NCI-H128 (cell line): ENCODE data around the gene LYSMD1.
"Not testable (repeated sequence)": the region's sequence is repeated elsewhere in the genome, so short reads cannot be mapped to it uniquely, and the experiment has no call there.

ENCODE experiments used
- DNase-seq: peaks from one replicate; lab custom pipeline; 2025; ENCODE audit not compliant: unreplicated experiment; lab: John Stamatoyannopoulos, UW

Gene LYSMD1, protein sequence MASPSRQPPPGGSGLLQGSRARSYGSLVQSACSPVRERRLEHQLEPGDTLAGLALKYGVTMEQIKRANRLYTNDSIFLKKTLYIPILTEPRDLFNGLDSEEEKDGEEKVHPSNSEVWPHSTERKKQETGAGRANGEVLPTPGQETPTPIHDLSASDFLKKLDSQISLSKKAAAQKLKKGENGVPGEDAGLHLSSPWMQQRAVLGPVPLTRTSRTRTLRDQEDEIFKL

DNA sequence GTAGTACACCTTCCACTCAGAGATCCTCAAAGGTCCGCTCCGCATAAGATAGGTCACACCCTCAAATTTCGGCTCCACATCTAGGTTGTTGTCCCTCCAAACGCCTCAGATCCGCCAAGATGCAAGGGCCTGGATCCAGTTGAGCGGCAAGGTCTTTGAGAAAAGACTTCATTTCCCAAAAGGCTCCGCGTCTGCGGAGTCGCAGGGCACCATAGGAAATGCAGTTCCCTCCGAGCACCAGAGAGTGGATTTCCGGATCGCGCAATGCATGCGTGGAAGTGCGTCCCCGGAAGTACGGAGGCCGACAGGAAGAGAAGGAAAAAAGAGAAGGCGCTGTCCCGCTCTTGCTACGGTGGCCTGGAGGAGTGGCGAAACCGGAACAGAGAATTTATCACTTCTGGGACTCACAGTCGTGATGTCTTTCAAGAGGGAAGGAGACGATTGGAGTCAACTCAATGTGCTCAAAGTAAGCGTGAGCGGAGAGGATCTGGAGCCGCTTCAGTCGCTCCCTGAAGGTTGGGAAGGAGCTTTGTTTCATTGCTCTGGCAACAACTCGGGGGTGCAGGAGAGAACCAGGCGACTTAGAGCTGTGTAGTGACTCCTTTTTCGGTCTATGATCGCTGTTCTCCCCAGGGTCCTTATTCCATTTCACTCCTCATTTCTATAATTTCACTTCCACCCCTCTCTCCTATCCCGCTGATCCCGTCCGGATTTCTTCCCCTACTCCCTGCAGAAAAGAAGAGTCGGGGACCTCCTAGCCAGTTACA, at the start of gene LYSMD1, which contains the start of gene SCNM1:
LYSMD1 (minus strand) TSS at position 165 of the 767 bp plus-strand sequence. CDS start 644 bp downstream, outside the sequence.
SCNM1 (plus strand) TSS at position 407 of the 767 bp plus-strand sequence; CDS start at position 416, 9 bp downstream.
- peak; percentile 99 for DNase-seq

DNA sequence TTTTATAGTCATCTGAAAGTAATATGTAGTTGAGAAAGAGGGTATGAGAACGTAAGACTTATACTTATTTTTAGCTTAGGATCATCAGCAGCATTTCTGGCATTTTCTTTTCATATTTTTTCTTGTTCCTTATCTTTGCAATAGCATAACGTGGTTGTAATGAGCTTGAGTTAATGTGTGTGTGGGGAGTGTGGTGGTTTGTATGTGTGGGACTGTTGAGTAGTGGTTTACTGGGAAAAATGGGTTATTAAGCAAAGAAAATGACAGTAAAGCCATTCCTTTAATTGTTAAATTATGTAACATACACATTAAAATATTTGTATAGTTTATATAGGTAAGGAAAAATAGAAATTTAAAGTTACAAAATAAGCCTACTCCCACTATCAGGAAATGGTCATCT, 47.9 kb upstream of the LYSMD1 start:
- no peak for DNase-seq

DNA sequence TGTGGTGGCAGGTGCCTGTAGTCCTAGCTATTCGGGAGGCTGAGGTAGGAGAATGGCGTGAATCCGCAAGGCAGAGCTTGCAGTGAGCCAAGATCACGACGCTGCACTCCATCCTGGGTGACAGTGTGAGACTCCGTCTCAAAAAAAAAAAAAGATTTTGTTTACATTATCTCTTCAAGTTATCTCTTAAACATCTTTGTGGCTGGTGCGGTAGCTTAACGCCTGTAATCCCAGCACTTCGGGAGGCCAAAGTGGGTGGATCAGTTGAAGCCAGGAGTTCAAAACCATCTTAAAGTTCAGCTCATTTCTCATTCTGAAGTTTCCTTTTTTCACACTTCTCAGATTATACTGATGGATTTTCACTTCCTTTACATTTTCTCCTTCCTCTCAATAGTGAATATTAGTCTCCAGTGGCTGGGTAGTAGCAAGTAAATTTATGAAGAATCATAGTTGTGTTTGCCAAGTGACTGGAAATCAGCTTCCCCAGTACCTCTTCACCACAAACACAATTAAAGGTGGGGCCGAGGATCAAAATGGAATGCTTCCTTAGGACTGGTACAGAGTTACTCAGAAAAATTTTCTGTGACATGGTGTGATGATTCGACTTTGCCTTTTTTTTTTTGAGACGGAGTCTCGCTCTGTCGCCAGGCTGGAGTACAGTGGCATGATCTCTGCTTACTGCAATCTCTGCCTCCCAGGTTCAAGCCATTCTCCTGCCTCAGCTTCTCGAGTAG, 46.4 kb upstream of the LYSMD1 start:
- DNase-seq: no peak

DNA sequence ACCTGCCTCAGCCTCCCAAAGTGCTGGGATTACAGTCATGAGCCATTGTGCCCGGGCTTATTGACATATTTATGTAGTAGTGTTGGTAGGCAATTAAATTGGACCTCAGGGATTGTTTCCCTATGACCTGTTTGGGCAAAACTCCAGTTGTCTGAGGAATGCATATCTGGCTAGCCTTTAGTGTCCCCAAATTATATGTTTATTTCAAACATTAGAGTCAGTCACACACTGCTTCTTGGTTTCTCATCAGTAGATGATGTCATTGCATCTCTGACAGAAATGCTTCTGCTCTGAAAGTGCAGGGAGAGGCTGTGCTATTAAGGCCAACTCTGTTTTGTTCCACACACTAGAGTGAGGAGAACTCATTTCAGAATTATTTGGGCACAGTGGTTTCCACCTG, 45.1 kb upstream of the LYSMD1 start:
- no peak for DNase-seq

DNA sequence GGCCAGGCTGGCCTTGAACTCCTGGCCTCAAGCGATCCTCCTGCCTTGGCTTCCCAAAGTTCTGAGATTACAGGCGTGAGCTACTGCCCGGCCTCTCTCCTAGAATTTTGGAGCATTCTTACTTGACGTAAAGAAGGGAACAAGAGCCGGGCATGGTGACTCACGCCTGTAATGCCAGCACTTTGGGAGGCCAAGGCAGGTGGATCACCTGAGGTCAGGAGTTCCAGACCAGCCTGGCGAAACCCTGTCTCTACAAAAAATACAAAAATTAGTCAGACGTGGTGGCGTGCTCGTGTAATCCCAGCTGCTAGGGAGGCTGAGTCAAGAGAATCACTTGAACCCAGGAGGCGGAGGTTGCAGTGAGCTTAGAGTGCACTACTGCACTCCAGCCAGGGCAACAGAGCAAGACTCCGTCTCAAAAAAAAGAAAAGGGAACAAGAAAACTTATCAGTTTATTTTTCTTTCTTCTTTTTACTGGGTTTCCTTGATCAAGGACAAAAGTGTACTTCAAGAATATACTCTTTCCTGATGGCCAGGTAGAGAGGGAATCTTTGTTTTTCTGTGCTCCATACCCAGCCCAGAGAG, 39.8 kb upstream of the LYSMD1 start:
- not testable (repeated sequence) for DNase-seq

DNA sequence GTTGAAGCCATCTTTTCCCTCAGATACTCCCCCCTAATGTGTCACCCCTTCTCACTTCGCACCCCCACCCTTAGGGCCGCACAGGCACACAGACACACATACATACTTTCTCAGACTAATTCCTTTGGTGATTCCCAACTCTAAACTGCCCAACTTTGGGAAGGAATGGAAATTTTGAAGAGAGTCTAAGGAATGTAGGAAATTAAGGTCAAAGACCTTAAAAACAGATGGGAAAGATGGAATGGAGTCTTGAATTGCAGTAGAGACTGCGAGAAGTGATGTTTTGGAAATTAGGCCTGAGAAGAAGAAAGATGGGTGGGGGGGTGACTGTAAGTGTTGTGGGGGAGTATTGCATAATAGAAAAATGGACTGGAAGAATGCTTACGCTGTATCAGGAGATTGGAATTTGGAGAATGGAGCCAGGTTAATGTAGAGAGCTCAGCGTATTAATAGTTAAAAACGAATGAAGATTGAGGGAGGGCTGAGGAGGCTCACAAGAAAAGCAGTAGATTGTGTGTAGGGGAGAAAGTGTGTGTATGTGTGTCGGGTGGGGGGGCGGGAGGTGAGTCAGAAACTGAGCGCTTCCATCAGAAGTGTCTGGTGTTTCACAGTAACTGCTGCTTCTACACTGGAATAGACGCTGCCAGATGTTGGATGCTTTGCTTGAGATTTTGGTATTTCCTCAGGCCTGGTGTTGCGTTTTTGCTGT, 34.3 kb upstream of the LYSMD1 start:
- DNase-seq: peak; percentile 12

DNA sequence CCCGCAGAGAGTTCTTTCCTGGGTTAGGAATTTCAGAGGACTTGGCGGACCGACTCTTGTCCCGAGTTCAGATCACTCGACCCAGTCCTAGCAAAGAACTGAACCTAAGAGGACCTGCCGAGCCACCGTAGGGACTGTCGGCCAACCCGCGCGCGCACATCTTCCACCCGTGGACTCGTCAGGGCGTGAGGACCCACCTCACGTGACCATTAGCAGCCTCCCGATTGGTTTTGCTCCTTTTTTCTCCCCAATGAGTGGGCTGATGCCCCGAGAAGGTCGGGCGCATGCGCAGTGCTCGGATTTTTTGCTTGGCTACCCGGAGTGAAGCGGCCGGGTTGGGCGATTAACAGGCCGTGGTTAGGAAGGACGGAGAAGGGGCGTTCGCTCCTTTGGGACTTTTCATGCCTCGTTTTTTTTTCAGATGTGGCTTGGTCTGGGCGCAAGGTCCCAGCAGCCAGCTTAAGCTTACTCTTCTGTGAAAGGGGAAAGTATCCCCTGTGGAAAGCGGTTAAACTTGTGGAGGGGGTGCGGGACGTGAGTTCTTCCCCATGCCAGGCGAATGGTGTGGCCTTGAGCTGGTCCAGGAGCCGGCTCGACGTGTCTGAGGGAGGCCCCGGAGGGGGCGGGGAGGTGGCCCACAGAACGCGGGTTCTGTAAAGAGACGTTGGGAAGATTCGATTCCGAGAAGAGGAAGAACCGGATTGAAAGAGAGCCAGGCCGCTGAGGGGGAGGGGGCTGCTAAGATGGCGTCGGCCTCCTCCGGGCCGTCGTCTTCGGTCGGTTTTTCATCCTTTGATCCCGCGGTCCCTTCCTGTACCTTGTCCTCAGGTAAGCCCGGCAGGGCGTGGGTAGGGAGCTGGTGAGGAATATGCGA, 32.8 kb upstream of the LYSMD1 start, which contains the start of gene PIP5K1A:
PIP5K1A (plus strand) TSS at position 299 of the 874 bp plus-strand sequence; CDS start at position 744, 445 bp downstream.
- peak; percentile 100 for DNase-seq

DNA sequence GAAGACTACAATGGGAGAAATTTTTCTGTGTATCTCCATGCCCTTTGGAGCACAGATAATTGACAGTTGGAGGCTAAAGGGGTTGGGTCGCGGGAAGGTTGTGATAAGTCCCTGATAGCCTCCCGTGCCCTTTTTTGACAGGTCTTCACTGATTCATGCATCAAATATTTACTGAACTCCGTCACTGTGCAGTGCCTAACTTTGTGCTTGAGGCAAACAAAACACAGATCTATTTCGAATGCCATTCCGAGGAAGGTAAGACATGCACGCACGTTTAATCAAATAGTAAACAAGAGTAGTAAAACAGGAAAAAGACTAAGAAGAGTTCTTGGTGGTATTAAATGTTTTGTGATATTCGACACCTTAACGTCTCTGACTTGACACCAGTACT, 32.2 kb upstream of the LYSMD1 start:
- no peak for DNase-seq

DNA sequence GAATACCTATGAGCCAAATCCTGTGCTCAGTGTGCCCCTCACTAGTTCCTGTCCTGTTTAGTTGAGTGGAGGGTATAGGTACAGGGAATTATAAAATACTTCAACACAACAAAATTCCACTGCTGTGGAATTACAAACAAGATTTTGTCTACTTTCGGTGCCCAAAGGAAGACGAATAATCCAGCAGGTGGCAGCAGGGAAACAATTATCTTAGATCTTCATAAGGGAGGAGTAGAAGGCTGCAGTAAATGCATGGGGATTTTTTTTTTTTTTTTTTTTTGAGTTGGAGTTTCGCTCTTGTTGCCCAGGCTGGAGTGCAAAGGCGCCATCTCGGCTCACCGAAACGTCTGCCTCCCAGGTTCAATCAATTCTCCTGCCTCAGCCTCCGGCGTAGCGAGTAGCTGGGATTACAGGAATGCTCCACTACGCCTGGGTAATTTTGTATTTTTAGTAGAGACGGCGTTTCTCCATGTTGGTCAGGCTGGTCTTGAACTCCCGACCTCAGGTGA, 30.6 kb upstream of the LYSMD1 start:
- peak; percentile 84 for DNase-seq

DNA sequence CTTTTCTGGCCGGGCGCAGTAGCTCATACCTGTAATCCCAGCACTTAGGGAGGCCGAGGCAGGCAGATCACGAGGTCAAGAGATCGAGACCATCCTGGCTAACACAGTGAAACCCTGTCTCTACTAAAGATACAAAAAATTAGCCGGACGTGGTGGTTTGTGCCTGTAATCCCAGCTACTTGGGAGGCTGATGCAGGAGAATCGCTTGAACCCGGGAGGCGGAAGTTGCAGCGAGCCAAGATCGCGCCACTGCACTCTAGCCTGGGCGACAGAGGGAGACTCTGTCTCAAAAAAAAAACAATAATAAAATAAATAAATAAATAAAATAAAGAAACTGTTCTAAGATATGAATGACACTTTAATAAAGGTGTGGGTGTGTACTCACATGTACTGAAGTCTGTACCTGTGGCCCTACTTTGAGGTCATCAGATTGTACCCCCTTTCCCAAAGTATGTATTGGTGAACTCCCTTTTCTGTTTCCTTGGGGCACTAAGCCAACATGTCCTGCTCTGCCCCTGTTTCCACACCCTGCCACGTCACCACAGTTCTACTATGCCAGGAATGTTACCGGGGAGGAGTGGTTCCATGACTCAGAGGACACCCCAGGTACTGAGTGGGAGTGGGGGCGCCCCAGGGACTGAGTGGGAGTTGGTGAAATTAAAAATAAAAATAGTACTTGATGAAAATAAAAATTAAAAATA, 29.3 kb upstream of the LYSMD1 start:
- not testable (repeated sequence) for DNase-seq

DNA sequence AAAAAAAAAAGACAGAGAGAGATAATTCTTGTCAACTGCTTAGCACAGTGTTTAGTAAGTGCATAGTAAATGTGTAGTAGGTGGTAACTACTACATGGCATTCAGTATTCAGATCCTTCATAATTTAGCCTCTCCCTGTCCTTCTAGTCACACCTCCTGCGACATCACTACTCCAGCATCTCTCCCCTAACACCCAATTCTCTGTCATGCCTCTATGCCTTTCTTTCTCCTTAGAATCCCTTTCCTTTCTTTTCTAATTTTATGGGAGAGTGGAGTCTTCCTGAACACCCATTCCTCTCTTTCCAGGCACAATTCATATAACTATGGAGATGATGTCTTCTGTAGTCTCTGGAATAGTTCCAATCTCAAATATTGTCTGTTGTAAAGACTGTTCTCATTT, 28.2 kb upstream of the LYSMD1 start:
- DNase-seq: no peak

DNA sequence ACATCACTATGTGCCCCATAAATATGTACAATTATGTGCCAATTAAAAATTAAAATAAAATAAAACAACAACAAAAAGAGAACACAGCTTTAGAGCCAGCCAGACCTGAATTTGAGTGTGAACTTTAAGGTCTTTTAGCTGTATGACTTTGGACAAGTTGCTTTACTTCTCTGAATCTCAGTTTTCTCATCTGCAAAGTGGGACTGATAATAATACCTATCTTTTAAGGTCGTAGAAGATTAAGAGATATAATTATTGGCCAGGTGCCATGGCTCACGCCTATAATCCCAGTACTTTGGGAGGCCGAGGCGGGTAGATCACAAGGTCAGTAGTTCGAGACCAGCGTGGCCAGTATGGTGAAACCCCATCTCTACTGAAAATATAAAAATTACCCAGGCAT, 27.6 kb upstream of the LYSMD1 start:
- DNase-seq: no peak

DNA sequence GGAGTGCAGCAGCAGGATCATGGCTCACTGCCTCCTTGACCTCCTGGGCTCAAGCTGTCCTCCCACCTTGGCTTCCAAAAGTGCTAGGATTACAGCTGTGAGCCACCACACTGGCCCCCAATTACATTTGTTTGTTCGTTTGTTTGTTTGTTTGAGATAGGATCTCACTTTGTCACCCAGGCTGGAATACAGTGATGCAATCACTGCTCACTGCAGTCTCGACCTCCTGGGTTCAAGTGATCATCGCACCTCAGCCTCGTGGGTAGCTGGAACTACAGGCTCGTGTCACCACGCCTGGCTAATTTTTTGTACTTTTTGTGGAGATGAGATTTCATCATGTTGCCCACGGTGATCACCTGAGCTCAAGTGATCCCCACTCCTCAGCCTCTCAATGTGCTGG, 26.3 kb upstream of the LYSMD1 start:
- no peak for DNase-seq

DNA sequence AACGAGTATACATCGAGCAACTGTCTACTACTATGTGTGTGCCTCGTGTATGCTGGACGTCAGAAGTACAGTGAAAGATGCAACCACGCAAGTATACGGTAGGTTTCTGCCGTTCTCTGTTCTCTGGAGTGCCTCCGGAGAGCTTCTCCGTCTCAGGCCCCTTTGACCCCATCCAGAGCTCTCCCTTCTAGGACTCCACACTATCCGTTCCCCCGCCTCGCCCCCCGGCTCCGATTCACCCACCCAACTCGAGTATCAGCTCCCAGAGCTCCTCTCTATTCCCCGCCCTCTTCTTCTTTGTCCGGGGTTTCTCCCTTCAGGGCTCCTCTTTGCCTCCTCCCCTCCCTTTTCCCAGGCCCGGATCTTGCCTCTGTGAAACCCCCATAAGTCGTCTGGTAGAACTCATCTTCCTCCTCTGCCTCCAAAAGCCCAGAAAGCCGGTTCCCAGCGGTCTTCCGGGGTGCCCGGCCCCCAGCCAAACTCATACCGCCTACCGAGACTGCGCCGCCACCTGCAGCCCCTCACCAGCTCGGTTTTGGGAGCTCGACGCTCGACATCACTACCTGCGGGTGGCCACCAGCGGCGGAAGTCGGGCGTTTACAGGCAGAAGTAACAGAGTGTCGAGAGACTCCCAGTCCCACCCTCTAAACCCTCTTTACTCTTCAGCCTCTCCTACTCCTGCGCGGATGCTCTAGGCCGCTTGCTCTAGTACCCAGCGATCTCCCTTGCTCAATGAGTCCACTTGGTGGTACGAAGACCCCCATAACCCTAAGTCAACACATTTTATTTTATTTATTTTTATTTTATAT, 24.1 kb upstream of the LYSMD1 start, which contains the start of gene VPS72:
VPS72 (minus strand) TSS at position 561 of the 809 bp plus-strand sequence; CDS start at position 485, 76 bp downstream.
- DNase-seq: peak; percentile 85

DNA sequence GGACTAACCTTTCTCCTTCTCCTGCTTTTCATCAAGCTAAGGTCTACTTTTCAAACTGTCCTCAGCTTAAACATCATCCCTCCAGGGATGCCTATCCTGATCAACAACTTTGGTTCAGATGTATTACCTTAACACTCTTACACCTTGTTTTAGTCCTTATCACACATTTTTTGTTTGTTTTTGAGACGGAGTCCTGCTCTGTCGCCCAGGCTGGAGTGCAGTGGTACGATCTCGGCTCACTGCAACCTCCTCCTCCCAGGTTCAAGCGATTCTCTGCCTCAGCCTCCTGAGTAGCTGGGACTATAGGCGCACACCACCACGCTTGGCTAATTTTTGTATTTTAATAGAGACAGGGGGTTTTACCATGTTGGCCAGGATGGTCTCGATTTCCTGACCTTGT, 23.0 kb upstream of the LYSMD1 start:
- DNase-seq: not testable (repeated sequence)

DNA sequence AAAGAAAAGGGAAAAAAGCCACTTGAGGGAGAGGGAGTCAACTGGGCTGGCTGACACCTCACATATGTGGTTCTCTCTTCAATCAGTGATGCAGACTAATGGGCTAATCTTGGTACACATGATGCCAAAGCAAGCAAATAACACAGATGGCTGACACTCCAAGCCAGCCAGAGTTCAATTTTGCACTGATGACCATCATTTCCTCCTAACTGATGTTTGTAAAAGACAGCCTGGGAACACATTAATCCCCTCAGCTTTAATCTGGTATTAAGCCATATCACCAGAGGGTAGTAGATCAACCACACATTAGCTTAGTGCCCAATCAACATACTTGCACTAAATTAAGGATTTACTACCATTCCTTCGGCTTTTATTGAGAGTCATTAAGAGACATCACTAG, 21.5 kb upstream of the LYSMD1 start:
- DNase-seq: no peak

DNA sequence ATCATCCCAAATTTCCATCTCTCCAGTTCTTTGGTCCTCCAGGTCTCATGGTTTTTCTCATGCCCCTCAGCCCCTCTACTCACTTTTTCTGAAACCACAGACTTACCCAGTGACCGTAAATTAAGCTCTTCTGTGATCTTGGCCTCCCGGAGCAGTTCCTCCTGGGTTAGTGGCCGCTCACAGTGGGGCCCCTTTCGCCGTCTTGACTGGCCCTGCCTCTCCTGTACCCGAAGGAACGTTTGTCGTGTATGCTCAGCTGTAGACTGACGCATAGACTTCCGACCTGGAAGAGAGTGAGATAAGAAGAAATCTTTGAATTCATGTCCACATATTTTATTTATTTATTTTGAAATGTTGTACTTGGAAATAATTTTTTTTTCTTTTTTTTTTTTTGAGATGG, 18.5 kb upstream of the LYSMD1 start:
- no peak for DNase-seq

DNA sequence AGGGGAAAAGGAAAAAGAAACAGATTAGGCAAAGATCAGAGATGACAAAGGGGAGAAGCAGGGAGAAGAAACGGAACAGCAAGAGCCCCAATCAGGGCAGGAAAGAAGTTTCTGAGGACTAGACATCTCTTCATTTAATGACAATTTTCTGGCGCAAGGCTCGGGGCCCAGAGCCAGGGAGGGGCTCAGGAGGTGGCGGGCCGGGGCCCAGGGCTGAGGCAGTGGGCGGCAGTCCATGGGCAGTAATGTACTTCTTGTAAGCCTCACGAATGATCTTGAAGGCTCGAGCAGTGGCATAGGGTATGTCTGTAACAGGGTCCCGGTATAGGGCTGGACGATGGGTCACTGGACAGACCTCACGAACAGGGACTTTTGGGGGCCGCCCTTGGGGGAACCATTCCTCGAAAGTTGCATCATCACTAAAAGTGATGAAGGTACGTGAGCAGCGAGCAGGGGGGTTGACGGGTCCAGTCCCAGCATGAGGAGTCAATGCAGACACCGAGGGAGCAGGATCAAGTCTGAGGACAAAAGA, 10.9 kb upstream of the LYSMD1 start:
- no peak for DNase-seq
